Epithelial cell of prostate (primary cell): ENCODE results near the gene DLG3.

Experiments
- DNase-seq: peaks from one replicate; pipeline ENCODE4 v3.0.0-alpha.2; 2011; ENCODE audit warnings: low read depth, low spot score
- H3K27ac ChIP-seq: fragments of 450-650 bp; 2 replicates; pipeline ENCODE4 v1.5.1; 2017; ENCODE audit warnings: mild to moderate bottlenecking

DLG3 gene

GRCh38 chrX:70470850-70471289, 26.2 kb downstream of the DLG3 start:
- no peak overlapping the region for H3K27ac ChIP-seq
- DNase-seq, result no peak

GRCh38 chrX:70476166-70476933, 31.7 kb downstream of the DLG3 start:
- no peak for DNase-seq
- H3K27ac ChIP-seq, result peak overlapping the region; percentile 81

GRCh38 chrX:70476934-70477733, 32.5 kb downstream of the DLG3 start:
- no peak for DNase-seq
- H3K27ac ChIP-seq, result peak overlapping the region; percentile 81

- peak overlapping the region; percentile 81 for H3K27ac ChIP-seq
- DNase-seq, result no peak
Observed at GRCh38 chrX:70477734-70478075, 33.1 kb downstream of the DLG3 start.

GRCh38 chrX:70478526-70479245, 34.1 kb downstream of the DLG3 start:
- DNase-seq, result no peak
- peak overlapping the region; percentile 81 for H3K27ac ChIP-seq

DNA sequence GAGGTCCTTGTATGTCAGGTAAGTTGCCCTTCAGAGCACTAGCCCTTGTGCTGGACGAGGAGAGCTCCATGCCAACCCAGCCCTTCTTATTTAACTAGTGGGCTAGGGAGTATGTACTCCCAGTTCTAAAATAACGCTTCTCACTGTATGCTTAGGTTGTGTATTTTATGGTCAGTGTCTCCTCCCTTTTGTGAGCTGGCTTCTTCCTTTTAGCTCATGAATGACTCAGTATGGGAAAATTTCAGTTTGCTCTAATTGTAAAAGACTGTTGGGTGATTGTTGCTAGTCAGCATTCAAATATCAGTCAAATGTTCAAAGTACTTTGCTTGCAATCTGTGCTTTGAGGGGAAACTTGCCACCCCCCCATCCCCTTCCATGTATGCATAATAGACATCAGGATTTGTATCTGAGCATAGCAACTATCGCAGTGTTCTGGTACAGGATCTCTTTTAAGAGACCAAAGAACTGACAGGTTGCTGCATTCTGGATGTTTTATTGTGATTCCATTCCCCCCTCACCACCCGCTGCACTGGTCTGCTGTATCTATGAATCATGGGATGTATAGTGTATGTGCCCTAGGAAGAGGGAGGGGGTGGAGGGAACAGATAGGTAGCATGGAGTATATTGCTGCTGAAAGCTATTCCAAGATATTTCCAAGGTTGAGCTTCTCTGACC, 34.7 kb downstream of the DLG3 start:
- peak overlapping the region; percentile 81 for H3K27ac ChIP-seq
- DNase-seq, result no peak

- DNase-seq, result no peak
- H3K27ac ChIP-seq, result peak overlapping the region; percentile 81
Observed at GRCh38 chrX:70479922-70480659, 35.5 kb downstream of the DLG3 start.

DNA sequence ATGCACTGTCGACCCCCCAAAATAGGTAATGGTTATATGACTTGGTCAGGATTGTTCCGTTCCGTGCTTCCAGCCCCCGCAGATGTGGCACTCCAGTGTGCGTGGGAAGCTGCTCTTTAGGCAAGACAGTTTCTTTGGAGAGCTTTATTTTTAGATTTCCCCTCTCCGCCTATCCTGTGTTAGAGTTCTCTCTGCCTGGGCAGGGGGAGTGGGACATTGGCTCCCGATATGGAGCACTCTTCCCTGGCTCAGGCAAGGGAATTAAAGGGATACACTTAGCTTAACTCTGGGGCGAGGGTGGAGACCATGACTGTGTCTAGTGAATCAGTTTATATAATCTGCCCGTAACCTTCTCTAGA, 36.0 kb downstream of the DLG3 start:
- no peak for DNase-seq
- H3K27ac ChIP-seq, result no peak overlapping the region

GRCh38 chrX:70481471-70482270, 37.0 kb downstream of the DLG3 start:
- no peak overlapping the region for H3K27ac ChIP-seq
- DNase-seq, result no peak

DNA sequence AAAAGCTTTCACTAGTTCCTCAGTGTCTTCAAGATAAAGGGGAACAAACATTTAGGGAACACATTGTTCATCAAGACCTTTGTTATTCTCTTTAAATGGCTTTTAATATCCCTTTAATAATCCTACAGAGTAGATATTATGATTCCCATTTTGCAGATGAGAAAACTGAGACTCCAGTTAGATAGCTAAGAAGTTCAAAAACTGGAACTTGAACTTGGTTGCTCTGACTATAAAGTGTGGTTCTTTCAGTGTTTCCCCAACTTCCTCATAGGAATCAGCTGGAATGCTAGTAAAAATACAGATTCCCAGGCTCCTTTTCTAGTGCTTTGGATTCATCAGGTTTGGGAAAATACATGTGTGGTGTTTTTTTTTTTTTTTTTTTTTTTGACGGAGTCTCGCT, 37.7 kb downstream of the DLG3 start:
- no peak for DNase-seq
- no peak overlapping the region for H3K27ac ChIP-seq

GRCh38 chrX:70485466-70485865, 40.8 kb downstream of the DLG3 start:
- no peak overlapping the region for H3K27ac ChIP-seq
- DNase-seq, result no peak

GRCh38 chrX:70488856-70489255, 44.2 kb downstream of the DLG3 start:
- H3K27ac ChIP-seq, result no peak overlapping the region
- no peak for DNase-seq

DNA sequence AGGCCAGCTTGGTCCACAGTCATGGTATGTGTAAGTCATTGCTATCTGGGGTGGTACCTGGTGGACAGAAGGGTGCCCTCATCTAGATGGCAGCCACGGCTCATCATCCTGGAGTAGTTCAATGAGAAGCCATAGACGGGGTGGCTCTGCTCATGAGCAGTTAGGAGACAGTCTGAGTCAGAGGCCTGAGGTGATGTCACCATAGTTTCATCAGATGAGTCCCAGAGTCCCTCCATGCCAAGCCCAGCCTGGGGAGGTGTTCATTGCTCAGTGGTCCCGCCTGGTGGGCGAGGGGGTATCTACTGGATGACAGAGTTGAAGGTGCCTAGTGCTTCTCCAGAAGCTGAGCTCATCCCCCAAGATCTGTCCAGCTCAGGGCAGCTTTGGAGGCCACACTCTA, 49.8 kb downstream of the DLG3 start:
- H3K27ac ChIP-seq, result peak overlapping the region; percentile 3
- no peak for DNase-seq

DNA sequence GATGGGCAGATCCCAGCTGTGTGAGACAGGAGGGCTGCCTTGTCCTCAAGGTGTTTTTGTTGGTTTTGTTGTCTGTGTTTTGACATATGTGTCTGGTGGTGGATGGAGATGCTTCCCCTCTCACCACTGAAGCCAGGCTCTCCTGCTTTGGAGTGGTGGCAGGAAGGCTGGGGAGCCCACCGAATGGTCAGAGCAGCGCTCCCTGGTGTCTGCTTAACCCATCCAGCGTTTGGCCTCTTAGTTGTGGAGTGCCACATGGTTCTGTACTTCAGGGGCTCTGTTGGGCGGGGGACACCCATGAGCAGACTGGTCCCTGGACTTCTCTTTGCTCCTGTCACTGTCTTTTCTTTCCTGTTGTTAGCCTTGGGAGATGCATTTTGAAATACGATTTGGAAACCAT, 51.9 kb downstream of the DLG3 start:
- DNase-seq, result no peak
- H3K27ac ChIP-seq, result no peak overlapping the region

DNA sequence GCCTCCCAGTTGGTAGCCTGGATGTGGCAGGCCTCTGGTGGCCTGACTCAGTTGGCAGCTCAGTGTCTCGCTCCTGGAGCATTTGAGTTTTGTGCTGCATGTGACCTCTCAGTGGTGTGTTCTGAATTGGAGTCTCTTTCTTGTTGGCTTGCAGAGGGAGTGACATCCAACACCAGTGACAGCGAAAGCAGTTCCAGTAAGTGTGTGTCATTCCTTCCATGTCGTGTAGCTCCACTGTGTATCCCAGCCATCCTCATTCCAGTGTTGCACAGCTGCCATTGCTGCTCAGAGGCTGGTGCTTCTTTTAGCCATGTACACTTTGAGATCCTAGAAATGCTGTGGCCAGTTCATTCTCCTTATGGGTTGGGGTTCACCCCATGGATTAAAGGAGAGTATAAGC, 52.4 kb downstream of the DLG3 start:
- H3K27ac ChIP-seq, result no peak overlapping the region
- DNase-seq, result no peak

- H3K27ac ChIP-seq, result no peak overlapping the region
- no peak for DNase-seq
Observed at GRCh38 chrX:70498129-70498528, 53.5 kb downstream of the DLG3 start.

GRCh38 chrX:70500826-70501225, 56.2 kb downstream of the DLG3 start:
- H3K27ac ChIP-seq, result no peak overlapping the region

GRCh38 chrX:70504772-70505450, 60.3 kb downstream of the DLG3 start:
- H3K27ac ChIP-seq, result no peak overlapping the region
- no peak for DNase-seq

More at GRCh38 chrX:70500826-70501225, 56.2 kb downstream of the DLG3 start:
- no peak for DNase-seq

GRCh38 chrX:70505451-70505841, 60.8 kb downstream of the DLG3 start:
- DNase-seq, result no peak
- H3K27ac ChIP-seq, result no peak overlapping the region
